ENCODE data around the gene HAND2. TPM values are rescaled to one million over a fixed set of nuclear protein-coding genes. Genes with fewer than 3 reads are reported as not detected.

The HAND2 gene
- total and polyA plus RNA-seq, 12 donors, result 0.11 to 56.1 (median 15.7) TPM

- intact Hi-C loops (cut with DNase I), result no loop called here
- no peak for TF ChIP-seq POLR2A (IDR thresholded peaks at IDR 0.05)
- Histone ChIP-seq H3K27me3 (peaks cover 84% of the 10 kb centered on the region), H3K4me3 (no peak overlapping the region), H3K4me1 (replicated peaks in 1 of 2) (peaks cover 7 to 12% of the 10 kb centered on the region in 2 donors), H3K36me3 (replicated peaks in 1 of 2) (no peaks in the 10 kb centered on the region), H3K27ac (peak overlapping the region in 1 of 5 donors; percentile 52), H3K9me3 (replicated peaks in 1 of 3) (no peaks in the 10 kb centered on the region)
- WGBS, 4 donors, result 27 to 30% (median 30%) methylated on average over 25 to 31 of the region's 31 CpGs
- DNase-seq, result peak in 1 of 7 donors; percentile 84
These were observed 10.6 kb downstream of the HAND2 start for GRCh38 chr4:173519111-173520101.

- peak in 1 of 7 donors; percentile 55 for DNase-seq
- no peak overlapping the region for H3K4me3 ChIP-seq
- H3K4me1 ChIP-seq (replicated peaks in 1 of 2), result peaks cover 7 to 12% of the 10 kb centered on the region in 2 donors
- intact Hi-C loops (cut with DNase I), result no loop called here
- H3K9me3 ChIP-seq (replicated peaks in 1 of 3), result no peaks in the 10 kb centered on the region
- 8 to 13% (median 11%) methylated on average over 31 to 42 of the region's 42 CpGs for WGBS, 4 donors
- TF ChIP-seq POLR2A (IDR thresholded peaks at IDR 0.05) (no peak), CTCF (IDR thresholded peaks at IDR 0.05) (no peak)
- H3K27me3 ChIP-seq, result peaks cover 79% of the 10 kb centered on the region
- no peaks in the 10 kb centered on the region for H3K36me3 ChIP-seq (replicated peaks in 1 of 2)
- peak overlapping the region in 1 of 5 donors; percentile 52 for H3K27ac ChIP-seq
These were observed 11.5 kb downstream of the HAND2 start for GRCh38 chr4:173518425-173519102.

- H3K36me3 ChIP-seq (replicated peaks in 1 of 2), result no peaks in the 10 kb centered on the region
- 27 to 45% (median 30%) methylated on average over 24 of the region's 24 CpGs for WGBS, 4 donors
- peak overlapping the region in 1 of 5 donors; percentile 52 for H3K27ac ChIP-seq
- DNase-seq, result peak in 1 of 7 donors; percentile 60
- intact Hi-C loops (cut with DNase I), result no loop called here
- H3K4me3 ChIP-seq, result no peak overlapping the region
- H3K9me3 ChIP-seq (replicated peaks in 1 of 3), result no peaks in the 10 kb centered on the region
- peaks cover 7 to 12% of the 10 kb centered on the region in 2 donors for H3K4me1 ChIP-seq (replicated peaks in 1 of 2)
- no peak for TF ChIP-seq POLR2A (IDR thresholded peaks at IDR 0.05)
- no peak for TF ChIP-seq CTCF (IDR thresholded peaks at IDR 0.05)
- peaks cover 72% of the 10 kb centered on the region for H3K27me3 ChIP-seq
These were observed 12.1 kb downstream of the HAND2 start for GRCh38 chr4:173517781-173518424.

GRCh38 chr4:173516621-173517524 is 13.2 kb downstream of the HAND2 start:
- peaks cover 0 to 5% of the 10 kb centered on the region in 2 donors for H3K4me1 ChIP-seq (replicated peaks in 1 of 2)
- peak overlapping the region in 1 of 5 donors; percentile 52 for H3K27ac ChIP-seq
- WGBS, 4 donors, result 11 to 15% (median 14%) methylated on average over 46 to 48 of the region's 48 CpGs
- H3K36me3 ChIP-seq (replicated peaks in 1 of 2), result no peaks in the 10 kb centered on the region
- intact Hi-C loops (cut with DNase I), result no loop called here
- no peak for TF ChIP-seq CTCF (IDR thresholded peaks at IDR 0.05)
- no peak for TF ChIP-seq POLR2A (IDR thresholded peaks at IDR 0.05)
- no peak overlapping the region for H3K4me3 ChIP-seq
- H3K9me3 ChIP-seq (replicated peaks in 1 of 3), result no peaks in the 10 kb centered on the region
- peaks cover 66% of the 10 kb centered on the region for H3K27me3 ChIP-seq
- DNase-seq, result peak in 1 of 7 donors; percentile 53

Data from adrenal gland (tissue), 12 donors.